Stimulated activated CD8-positive, alpha-beta memory T cell treated with anti-CD3 and anti-CD28 coated beads, Interleukin-4, amount 100 ng/mL, for 48 hours (primary cell): Measurements from ENCODE around the gene COL21A1.

ENCODE experiments used
- DNase-seq: peaks from one replicate; pipeline ENCODE4 v3.0.0-alpha.2; 2020

COL21A1 gene

DNA sequence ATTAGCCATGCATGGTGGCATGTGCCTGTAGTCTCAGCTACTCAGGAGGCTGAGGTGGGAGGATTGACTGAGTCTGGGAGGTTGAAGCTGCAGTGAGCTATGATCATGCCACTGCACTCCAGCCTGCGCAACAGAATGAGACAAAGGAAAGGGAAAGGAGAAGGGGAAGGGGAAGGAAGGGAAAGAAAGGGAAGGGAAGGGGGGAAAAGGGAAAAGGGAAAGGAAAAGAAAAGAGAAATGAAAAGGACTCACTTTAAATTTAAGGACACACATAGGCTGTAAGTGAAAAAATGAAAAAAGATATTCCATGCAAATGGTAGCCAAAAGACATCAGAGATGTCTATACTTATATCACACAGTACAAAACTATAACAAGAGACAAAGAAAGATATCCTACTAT lies 74.2 kb downstream of the COL21A1 start:
- no peak for DNase-seq

DNA sequence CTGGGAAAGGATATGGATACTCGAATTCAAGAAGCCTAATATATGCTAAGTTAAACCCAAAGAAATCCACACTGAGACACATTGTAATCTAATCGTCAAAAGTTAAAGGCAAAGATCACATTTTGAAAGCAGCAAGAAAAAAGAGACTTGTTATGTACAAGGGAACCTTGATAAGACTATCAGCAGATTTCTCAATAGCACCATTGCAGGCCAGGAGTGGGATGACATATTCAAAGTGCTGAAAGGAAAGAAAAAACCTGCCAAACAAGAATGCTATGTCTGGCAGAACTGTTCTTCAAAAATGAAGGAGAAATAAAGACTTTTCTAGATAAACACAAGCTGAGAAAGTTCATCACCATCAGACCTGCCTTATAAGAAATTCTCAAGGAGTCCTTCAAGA lies 75.2 kb downstream of the COL21A1 start:
- no peak for DNase-seq

DNA sequence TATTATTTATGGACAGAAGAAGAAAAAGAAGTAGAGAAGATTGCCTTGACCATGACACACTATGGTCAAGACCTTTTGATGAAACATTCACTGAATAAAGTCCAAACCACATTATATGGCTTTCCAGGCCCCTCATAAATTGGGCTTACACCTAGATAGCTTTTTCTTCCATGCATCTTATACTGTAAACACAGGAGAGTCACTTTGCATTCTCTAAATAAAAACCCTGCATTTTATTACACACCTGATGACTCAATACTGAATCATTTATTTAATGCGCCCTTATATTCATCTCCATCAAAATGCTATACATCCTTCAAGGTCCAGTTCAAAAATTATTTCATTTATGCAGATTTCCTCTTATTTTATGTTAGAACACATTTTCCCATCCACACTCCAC lies 78.0 kb downstream of the COL21A1 start:
- no peak for DNase-seq

DNA sequence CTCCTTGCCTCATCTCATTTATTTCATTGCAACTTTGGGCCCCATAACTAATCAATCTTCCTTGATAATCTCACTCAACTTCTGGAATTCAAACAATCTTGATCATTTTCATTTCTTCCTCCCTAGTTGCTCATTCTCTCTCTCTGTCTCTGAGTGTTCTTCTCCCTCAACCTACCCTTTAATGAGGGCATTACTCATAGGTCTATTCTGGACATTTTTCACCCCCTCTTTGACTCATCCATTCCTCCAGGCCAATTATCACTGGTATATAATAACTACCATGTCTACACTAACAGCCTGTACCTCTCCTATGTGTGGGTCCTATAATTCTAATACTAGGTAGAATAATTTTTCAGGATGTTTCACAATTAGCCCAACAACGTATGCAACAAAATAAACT lies 78.8 kb downstream of the COL21A1 start:
- no peak for DNase-seq

DNA sequence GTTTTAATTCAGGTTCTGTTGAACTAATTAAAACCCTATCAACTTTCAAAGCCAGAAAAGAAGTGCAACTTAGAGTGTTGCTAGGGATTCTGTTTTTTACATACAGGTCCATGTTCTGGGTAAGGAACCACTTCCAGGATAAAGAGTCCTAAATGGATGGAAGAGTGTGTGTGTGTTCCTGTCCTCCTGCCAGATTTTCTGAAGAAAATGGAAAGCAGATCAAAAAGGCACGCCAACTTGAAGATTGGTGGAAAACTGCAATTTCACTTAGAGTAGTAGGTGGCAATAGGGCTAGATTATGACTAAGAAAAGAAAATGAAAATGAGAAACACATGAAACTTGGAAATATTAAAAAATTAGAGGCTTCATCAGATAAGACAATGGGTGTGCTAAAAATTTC lies 85.3 kb downstream of the COL21A1 start:
- no peak for DNase-seq

DNA sequence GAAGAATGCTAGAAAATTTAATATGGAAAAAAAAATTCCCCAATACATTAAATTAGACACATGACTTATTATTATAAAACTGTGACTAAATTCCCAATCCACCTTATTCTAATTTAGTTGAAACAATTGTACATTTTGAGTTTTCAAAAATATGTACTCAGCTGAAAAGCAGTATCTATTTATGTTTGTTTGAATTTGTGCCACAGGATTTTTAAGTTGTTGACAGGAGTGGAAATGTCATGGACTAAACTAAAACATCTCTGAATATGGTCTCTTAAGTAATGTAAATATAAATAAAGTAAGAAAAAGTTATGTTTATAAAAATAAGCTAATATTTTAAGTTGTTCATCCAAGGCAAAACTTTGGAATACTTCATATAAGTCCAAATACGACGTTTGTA lies 86.9 kb downstream of the COL21A1 start:
- no peak for DNase-seq

DNA sequence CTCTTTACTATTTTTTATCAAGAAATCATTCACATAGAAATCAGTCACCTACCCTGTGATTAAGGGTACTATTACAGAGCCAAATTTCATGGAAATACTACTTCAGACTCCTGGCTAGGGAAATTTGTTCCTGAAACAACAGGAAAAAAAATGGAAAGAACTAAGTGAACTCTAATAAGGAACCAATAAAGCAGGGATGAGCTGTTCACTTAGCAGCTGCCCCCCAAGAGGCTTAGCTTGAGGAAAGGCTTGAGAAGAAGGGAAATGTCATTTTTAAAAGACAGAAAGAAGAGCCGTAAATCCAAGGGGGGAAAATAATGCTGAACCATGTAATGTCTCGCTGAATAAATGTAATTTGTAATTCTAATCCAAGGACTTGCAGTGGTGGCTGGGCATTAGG lies 88.8 kb downstream of the COL21A1 start:
- DNase-seq = no peak

DNA sequence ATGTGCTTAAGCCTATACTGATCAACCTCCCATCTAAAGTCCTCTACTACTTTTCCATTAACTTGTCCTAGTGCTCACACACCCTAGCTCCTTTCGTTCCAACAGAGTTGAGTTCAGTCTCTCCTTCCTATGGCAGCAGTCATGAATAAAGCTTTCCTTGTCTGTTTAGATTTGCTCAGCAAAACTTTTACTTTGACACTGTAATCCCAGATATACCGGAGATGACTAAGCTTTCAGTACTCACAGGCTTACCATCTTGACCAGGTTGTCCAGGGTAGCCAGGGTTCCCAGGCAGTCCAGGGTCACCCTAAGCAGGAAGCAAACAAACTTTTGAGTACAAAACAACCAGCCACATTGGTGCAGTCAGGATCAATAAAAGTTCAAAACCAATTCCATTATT lies 90.7 kb downstream of the COL21A1 start:
- DNase-seq = no peak

DNA sequence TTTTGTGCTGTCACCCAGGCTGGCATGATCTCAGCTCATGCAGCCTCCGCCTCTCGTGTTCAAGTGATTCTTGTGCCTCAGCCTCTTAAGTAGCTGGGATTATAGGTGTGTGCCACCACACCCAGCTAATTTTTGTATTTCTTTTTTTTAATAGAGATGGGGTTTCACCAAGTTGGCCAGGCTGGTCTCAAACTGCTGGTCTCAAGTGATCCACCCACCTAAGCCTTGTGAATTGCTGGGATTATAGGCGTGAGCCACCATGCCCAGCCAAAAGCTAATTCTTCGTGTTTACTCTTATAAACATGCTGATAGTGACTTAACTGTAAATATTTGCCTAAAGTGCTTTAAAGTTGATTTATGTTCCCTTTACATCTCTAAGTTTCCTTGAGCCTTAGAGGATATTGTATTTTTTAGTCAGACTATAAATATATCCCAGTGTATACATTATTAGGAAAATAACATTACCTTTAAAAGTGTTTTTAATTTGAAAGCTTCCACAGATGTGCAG lies 91.7 kb downstream of the COL21A1 start:
- DNase-seq = no peak

DNA sequence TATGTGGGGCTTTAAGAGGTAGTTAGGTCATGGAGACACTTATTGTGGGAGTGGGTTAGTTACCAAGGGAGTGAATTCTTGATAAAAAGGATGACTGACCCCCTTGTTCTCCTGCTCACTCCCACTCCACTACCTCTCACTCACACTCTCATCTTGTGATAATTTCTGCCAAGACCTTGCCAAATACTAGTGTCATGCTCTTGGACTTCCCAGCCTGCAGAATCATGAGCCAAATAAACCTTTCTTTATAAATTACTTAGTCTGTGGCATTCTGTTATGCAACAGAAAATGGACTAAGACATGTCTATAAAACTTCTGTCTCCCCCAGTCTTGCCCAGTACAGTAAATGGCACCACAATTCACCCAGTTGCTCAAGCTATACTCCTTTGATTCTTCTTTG lies 93.3 kb downstream of the COL21A1 start:
- DNase-seq = no peak

DNA sequence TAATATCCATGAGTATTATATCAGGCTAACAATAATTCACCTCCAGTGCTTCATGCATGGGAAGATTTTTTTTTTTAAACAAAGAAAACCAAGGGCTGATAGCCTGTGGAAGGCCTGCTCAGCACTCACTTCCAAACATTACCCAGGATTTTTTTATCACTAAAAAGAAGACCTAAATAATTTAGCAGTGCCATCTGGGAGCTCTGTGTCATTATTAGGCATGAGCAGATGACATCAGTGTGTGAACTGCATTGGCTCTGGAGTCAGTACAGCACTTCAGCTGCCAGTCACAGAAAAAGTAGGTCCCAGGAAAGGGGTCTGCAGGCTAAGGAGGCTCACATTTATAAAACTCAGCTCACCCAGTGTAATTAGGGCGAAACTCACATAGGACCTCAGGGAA lies 94.8 kb downstream of the COL21A1 start:
- no peak for DNase-seq

DNA sequence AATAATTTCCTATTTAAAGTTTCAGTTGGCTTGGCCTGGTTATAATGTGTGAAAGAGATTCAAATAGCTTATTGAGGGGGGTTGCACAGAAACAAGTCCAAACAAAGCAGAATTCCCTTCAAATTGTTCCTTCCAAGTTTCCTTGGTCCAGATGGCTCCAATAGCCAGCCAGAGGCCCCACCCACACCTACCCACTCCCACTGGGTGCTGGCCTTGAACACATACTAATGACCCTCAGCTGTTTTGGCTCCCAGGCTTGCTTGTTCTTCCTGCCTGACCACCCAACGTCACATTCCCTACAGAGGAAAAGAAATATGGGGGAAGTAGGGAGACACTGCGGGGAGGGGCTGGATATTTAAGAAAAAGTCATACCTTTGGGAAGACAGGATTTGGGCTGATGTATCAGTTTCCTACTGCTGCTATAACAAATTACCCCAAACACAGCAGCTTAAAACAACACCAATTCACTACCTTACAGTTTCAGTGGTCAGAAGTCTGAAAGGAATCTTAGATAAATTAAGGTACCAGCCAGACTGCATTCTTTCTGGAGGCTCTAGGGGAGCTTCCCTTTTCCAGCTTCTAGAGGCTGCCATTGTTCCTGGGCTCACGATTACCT lies 95.7 kb downstream of the COL21A1 start:
- no peak for DNase-seq

DNA sequence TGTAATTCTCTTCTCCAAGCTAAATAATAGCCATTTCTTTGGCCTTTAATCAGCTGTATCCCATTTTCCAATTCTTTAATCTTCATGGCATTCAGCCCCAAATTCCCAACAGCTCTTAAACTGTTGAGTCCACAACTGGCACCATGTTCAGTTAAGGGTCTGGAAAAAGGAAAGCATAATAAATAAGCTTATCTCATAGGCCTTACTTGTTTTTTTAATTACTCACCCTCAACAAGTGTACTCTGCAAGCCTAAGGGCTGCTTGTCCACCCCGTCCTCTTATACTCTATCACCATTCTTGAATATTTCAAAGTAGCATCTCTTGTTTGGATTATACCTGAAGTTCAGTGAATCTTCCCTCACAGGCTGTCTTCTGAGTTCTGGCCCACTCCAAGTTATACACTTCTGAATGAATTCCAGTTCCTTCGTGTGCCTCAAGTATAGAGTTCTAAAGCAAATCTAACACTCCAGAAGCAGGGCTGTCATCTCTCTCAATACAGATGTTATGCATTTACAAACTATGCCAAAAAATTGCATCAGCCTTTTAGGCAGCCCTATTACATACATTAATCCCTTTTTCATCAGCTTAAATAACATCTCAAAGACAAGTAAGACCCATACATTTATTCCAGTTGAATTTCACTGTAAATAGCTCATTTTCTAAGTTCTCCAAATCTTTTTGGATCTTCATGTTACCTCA lies 98.7 kb downstream of the COL21A1 start:
- no peak for DNase-seq

DNA sequence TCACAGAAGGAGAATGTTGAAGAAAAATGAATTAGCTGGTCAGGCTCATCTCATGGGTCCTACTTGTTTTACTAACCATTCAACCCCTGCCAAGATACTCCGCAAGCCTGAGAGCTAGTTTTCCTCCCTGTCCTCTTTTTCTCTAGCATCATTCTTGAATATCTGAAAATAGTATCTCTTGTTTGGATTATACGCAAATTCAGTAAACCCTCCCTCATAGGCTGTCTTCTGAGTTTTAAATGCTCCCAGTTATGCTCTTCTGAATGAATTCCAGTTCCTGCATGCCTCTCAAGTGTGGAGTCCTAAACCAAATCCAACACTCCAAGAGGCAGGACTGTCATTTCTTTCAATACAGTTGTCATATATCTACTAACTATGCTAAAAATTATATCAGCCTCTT lies 99.6 kb downstream of the COL21A1 start:
- DNase-seq = no peak

DNA sequence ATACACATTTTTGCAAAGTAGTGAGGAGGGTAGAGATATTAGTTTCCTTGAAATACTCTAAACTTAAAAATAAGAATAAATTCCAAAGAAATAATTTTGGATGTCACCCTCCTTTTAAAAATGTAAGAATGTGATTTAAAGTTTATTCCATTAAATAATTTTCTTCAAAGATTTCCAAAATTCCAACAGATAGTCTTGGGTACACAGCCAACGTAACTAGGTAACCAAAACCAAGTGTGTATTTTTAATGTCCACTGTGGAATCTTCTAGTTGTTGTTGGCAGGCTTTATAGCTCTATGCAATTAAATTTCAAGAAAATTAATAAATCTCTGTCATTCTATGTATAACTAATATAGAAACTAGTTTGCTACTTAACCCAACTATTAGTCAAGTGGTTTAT lies 101.3 kb downstream of the COL21A1 start:
- DNase-seq = no peak

DNA sequence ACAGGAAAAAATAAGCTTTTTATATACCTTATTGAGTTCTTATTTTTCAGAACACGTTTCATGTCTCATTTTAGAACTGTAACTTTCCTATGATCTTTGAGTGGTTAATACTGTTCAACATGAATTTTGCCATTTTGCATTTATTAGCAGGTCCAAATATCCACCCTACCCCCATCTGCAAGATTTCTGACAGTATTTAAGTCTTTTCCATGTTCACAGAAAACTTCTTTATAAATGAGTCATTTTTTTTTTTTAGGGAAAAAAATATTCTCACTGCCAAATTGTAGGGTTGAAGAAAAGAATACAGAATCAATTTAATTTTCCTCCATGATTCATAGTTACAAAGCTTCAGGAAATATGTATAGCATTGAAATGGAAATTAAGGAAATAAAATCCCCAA lies 101.8 kb downstream of the COL21A1 start:
- DNase-seq = no peak

DNA sequence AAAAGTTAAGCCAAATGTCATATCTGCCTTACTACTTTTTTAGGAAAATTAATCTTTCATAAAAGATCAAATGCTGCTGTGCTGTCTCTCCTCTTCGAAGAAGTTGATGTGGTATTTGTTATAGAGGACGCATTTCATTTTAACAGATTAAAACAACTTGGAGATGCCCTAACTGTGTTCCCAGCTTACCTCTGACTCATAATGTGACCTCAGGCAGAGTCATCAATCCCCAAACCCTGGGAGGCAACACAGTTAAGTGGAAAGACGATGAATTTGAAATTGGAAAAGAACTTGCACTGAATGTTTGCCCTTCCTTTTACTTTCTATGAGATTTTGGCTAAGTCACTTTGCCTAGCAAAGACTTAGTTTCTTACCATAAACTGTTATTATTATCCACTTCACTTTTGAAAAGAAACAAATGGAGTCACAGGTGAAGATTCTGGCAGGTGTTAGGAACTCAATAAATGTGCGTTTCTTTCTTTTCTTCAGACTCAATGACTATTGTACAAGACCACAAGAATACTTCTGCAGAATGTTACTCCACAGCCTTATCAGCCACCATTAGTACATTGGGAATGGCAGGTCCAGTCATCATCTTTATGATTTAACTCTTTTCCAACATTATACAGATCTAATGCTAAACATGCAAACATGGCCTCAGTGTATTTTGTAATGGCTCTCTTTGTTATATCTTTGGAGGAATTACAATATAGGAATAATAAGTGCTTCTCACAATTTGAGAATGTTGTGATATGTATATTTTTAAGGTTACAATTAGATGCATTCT lies 102.6 kb downstream of the COL21A1 start:
- no peak for DNase-seq

DNA sequence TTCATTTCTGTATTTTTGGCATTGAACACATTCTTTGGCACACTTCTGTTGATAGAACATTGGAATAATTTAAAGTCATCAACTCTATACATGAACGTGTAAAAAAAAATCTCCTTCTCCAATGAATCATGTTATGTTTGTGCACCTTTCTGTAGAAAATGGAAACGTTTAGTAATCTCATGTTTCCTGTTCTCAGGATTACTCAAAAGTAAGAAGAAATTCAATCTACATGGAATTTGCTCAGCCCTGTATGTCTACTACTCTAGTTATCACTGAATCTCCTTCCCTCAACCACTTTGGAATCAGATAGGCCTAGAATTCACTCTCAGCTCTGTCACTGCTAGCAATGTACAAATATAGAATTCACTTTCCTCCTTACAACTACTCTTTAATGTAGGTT lies 103.6 kb downstream of the COL21A1 start:
- no peak for DNase-seq

DNA sequence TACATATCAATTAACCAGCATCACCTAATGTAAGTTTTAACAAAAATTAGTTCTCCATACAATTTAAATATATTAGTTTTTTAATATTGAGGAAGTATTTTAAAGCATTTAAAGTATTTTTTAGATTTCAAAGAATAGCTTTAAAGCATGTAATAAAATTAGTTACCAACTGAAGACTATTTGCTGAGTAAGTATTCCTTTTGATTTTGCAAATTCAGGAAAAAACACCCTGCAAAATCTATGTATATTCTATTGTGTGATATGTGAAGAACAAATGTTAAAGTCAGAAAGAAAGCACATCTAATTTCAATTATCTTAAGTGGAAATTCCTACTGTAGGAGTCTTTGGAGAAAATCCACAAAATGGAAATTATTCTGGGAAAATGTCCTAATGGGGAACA lies 107.3 kb downstream of the COL21A1 start:
- DNase-seq = no peak

DNA sequence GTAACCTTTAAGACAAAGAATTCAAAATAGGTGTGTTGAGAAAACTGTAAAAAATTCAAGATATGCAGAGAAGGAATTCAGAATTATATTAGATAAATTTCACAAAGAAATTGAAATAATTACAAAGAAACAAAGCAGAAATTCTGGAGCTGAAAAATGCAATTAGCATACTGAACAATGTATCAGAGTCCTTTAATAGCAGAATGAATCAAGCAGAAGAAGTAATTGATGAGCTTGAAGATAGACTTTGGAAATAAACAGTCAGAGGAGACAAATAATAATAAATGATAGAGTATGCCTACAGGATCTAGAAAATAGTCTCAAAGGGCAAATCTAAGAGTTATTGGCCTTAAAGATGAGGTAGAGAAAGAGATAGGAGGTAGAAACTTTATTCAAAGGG lies 131.7 kb downstream of the COL21A1 start:
- no peak for DNase-seq

DNA sequence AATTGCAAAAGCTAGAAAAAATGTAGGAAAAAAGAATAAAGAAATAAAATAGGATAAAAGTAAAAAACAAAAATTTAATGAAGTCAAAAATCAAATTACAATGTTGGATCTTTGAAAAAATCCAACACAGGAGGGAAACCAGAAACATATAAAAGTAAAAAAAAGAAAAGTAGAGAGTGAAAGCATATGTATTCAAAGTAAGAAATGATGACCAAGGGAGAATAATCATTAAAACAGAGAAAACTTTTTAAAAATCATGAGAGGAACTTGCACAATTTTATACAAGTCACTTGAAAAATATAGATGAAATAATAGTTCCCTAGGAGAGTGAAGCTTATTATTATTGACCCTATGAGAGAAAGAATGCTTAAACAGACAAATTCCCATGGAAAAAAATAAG lies 138.2 kb downstream of the COL21A1 start:
- DNase-seq = no peak

DNA sequence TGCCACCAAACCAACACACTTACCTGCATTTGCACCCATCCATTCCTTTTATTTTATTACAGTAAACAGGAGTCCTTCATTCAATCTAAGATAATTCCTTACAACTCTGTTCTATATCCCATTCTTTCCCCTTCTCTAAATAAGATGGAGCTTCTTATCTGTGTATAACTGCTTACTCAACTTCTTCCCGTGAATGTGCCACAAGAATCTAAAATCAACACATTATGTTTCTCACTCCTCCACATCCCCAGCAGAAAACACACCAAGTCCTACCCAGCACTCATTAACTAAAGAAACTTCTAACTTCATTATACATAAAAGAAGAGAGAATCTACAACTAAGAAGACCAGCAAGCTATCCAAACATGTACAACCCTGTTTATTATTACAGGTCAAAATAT lies 141.1 kb downstream of the COL21A1 start:
- DNase-seq = no peak

DNA sequence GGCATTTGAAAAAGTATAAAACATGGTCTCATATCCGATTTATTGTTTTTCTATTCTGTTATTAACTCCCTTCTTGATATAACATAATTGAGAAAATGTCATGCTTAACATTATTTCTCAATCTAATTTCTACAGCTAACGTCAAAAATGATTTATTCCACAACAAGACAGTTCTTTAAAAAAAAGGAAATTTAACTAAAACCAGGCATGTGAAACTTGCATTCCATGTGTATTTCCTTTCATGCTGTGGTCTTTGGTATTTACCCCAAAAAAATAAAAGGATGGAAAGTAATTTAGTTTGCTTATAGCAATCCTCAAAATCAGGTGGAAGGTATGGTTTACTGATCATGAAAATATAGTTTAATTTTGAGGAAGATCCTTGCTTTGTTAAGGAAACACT lies 142.8 kb downstream of the COL21A1 start:
- no peak for DNase-seq

DNA sequence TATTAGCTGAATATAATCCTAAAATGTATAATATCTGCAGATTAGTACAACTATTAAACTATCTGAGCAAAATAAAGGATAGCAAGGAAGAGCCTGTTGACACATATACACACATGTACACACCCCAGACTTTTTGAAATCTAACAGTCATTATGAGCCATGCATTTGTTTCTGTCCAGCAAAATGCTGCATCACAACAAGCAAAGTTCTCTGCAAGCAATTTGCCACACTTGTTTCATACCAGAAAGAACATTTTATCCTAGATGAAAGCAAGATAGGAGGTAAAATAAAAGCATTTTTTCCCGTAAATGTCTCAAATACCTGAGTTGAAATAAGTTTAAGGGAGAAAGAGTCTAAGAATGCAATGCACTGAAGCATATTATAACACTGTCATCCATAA lies 145.2 kb downstream of the COL21A1 start:
- DNase-seq = no peak
